PC-3 (cell line): ENCODE results near the gene CRYGB. TPM values are rescaled to one million over a fixed set of nuclear protein-coding genes. Genes with fewer than 3 reads are reported as not detected.

ENCODE experiments used
- ATAC-seq: fragments of 200-7000 bp; cut with Tn5 transposase; 2 replicates; pipeline ENCODE4 v1.9.1; 2020; ENCODE audit warnings: mild to moderate bottlenecking, moderate library complexity
- BruUV-seq: library from RNA; stranded (reverse); fragments of 400-500 nt; replicated peaks from 2 replicates; lab custom pipeline; 2021; lab: Mats Ljungman, UMichigan
- CTCF ChIA-PET: fragments of 300-600 bp; sonication (Branson Sonifier 250); formaldehyde crosslinking; loops from one replicate; lab custom pipeline; 2022; ENCODE audit warnings: antibody characterized with exemption; lab: Charles Lee
- POLR2A ChIA-PET: fragments of 300-600 bp; sonication (Branson Sonifier 250); formaldehyde crosslinking; loops from one replicate; lab custom pipeline; 2022; ENCODE audit warnings: antibody characterized with exemption; ENCODE audit not compliant: unreplicated experiment; lab: Charles Lee
- DNase-seq: peaks from one replicate; pipeline ENCODE4 v3.0.0-alpha.2; 2015
- H2AFZ ChIP-seq: fragments of 300-600 bp; sonication (generic); 2 replicates; pipeline ENCODE4 v1.6.0; 2016; ENCODE audit warnings: antibody characterized with exemption, low read length
- H3F3A ChIP-seq: fragments of 300-600 bp; sonication (generic); one replicate; pipeline ENCODE4 v1.6.0; 2017; ENCODE audit warnings: antibody characterized with exemption, low read length, control low read depth, mild to moderate bottlenecking; ENCODE audit not compliant: unreplicated experiment
- H3K27ac ChIP-seq: fragments of 300-600 bp; sonication (generic); 2 replicates; pipeline ENCODE4 v1.5.1; 2016; ENCODE audit warnings: mild to moderate bottlenecking, low read length
- H3K27me3 ChIP-seq: fragments of 300-600 bp; sonication (generic); 2 replicates; pipeline ENCODE4 v1.6.1; 2016; ENCODE audit warnings: low read length, mixed read lengths
- H3K36me3 ChIP-seq: fragments of 300-600 bp; sonication (generic); 2 replicates; pipeline ENCODE4 v1.6.1; 2016; ENCODE audit warnings: low read depth, mixed run types, low read length, mixed read lengths
- H3K4me1 ChIP-seq: fragments of 300-600 bp; sonication (generic); 2 replicates; pipeline ENCODE4 v1.5.1; 2016; ENCODE audit warnings: low read length; ENCODE audit not compliant: insufficient read depth
- H3K4me2 ChIP-seq: fragments of 300-600 bp; sonication (generic); 2 replicates; pipeline ENCODE4 v1.6.0; 2016; ENCODE audit warnings: low read length
- H3K4me3 ChIP-seq: fragments of 300-600 bp; sonication (generic); 2 replicates; pipeline ENCODE4 v1.5.1; 2016; ENCODE audit warnings: mild to moderate bottlenecking, low read length, mixed read lengths
- H3K79me2 ChIP-seq: fragments of 300-600 bp; sonication (generic); 2 replicates; pipeline ENCODE4 v1.6.1; 2017; ENCODE audit warnings: low read length, mixed read lengths
- H3K9ac ChIP-seq: fragments of 300-600 bp; sonication (generic); 2 replicates; pipeline ENCODE4 v1.6.0; 2016; ENCODE audit warnings: mild to moderate bottlenecking, low read length
- H3K9me2 ChIP-seq: fragments of 300-600 bp; sonication (generic); replicated peaks from 2 replicates; pipeline ENCODE4 v1.6.1; 2016; ENCODE audit warnings: mixed run types, low read length, mixed read lengths
- H3K9me3 ChIP-seq: fragments of 300-600 bp; sonication (generic); 2 replicates; pipeline ENCODE4 v1.6.1; 2016; ENCODE audit warnings: low read length, mixed read lengths
- H4K20me1 ChIP-seq: fragments of 300-600 bp; sonication (generic); 2 replicates; pipeline ENCODE4 v1.6.1; 2016; ENCODE audit warnings: low read length, mixed read lengths
- CTCF ChIP-seq: fragments of 300-600 bp; sonication (generic); conservative IDR thresholded peaks from 2 replicates; pipeline ENCODE4 v1.5.1; 2017; ENCODE audit warnings: antibody characterized with exemption, low read depth, mild to moderate bottlenecking, low read length
- EZH2 ChIP-seq: fragments of 300-600 bp; sonication (generic); IDR thresholded peaks from one replicate; pipeline ENCODE4 v1.6.1; 2017; ENCODE audit warnings: antibody characterized with exemption, mild to moderate bottlenecking, low read length; ENCODE audit not compliant: unreplicated experiment
- EZH2phosphoT487 ChIP-seq: fragments of 300-600 bp; sonication (generic); IDR thresholded peaks from 2 replicates; pipeline ENCODE4 v1.6.1; 2018; ENCODE audit warnings: mild to moderate bottlenecking, antibody characterized with exemption, low read length, borderline replicate concordance
- intact Hi-C: fragments of 100-400 bp; cut with micrococcal nuclease; formaldehyde crosslinking; loops from 2 replicates; pipeline ENCODE4 v1.9.0; 2023
- total RNA-seq: library from RNA; depleted of rRNA; stranded (reverse); fragments of >200 nt; gene quantifications from 2 replicates; pipeline ENCODE4 v1.2.3, GENCODE V29; 2014; rRNA removed

CRYGB gene
- total RNA-seq, 1 experiment from 2014 or later, result not detected

- H2AFZ ChIP-seq, result no peak overlapping the region
- no peaks in the 10 kb centered on the region for H3K79me2 ChIP-seq
- BruUV-seq, result no TSS peak
- no peaks in the 10 kb centered on the region for H3K4me1 ChIP-seq
- no peaks in the 10 kb centered on the region for H3K9me2 ChIP-seq
- POLR2A ChIA-PET, result no interaction called here
- H3K9me3 ChIP-seq, result no peaks in the 10 kb centered on the region
- H3K27ac ChIP-seq, result no peak overlapping the region
- TF ChIP-seq CTCF (no peak), EZH2 (no peak), EZH2phosphoT487 (no peak)
- intact Hi-C loops, result no loop called here
- H3K4me2 ChIP-seq, result no peak overlapping the region
- no peaks in the 10 kb centered on the region for H3K27me3 ChIP-seq
- no peaks in the 10 kb centered on the region for H4K20me1 ChIP-seq
- DNase-seq (no peak), ATAC-seq (no peak)
- CTCF ChIA-PET, result no interaction called here
- no peaks in the 10 kb centered on the region for H3K36me3 ChIP-seq
- no peak overlapping the region for H3K9ac ChIP-seq
- no peak overlapping the region for H3K4me3 ChIP-seq
- no peaks in the 10 kb centered on the region for H3F3A ChIP-seq
These were observed 49.9 kb downstream of the CRYGB start for GRCh38 chr2:208096080-208096479.

GRCh38 chr2:208093128-208093527 is 52.8 kb downstream of the CRYGB start:
- Histone ChIP-seq H3K79me2 (no peaks in the 10 kb centered on the region), H3K4me2 (no peak overlapping the region), H3K4me3 (no peak overlapping the region), H3K9me2 (no peaks in the 10 kb centered on the region), H3K36me3 (no peaks in the 10 kb centered on the region), H4K20me1 (no peaks in the 10 kb centered on the region), H3K27ac (no peak overlapping the region), H3K27me3 (no peaks in the 10 kb centered on the region), H3K9me3 (no peaks in the 10 kb centered on the region), H3K9ac (no peak overlapping the region), H3K4me1 (no peaks in the 10 kb centered on the region), H2AFZ (no peak overlapping the region), H3F3A (no peaks in the 10 kb centered on the region)
- BruUV-seq, result no TSS peak
- ATAC-seq, result no peak
- ChIA-PET CTCF (no interaction called here), POLR2A (no interaction called here)
- TF ChIP-seq CTCF (no peak), EZH2 (no peak), EZH2phosphoT487 (no peak)
- intact Hi-C loops, result no loop called here
- DNase-seq, result no peak

Other genes with a start within 250 kb of the CRYGB start
- 5.9 and 7.9 TPM in 2 replicates for gene PLEKHM3, start 120.6 kb downstream of the CRYGB start, total RNA-seq
- not detected in 2 replicates for gene CRYGD, start 21.6 kb downstream of the CRYGB start, total RNA-seq
- gene CRYGC, start 16.3 kb downstream of the CRYGB start, total RNA-seq, result not detected in 2 replicates
- gene CRYGA, start 17.4 kb upstream of the CRYGB start, total RNA-seq, result not detected in 2 replicates
- not detected in 2 replicates for gene C2orf80, start 43.9 kb upstream of the CRYGB start, total RNA-seq
- 71.5 and 73.6 TPM in 2 replicates for gene IDH1, start 108.9 kb upstream of the CRYGB start, total RNA-seq
- gene PIKFYVE, start 120.1 kb upstream of the CRYGB start, total RNA-seq, result 18.8 and 19.4 TPM in 2 replicates